Activated B cell treated with CpG ODN at 0.5 μM for 24 hours (primary cell): ENCODE data around the gene RTN3. TPM values are rescaled to one million over a fixed set of nuclear protein-coding genes. Genes with fewer than 3 reads are reported as not detected.

Source experiments
- ATAC-seq: fragments of 200-7000 bp; cut with Tn5 transposase; one replicate; pipeline ENCODE4 v1.10.0; 2021; ENCODE audit warnings: low read depth, mild to moderate bottlenecking, moderate library complexity
- CTCF ChIA-PET: fragments of 350-600 bp; sonication (Branson Sonifier 250); formaldehyde crosslinking; loops from one replicate; lab custom pipeline; 2021; ENCODE audit warnings: antibody characterized with exemption; lab: Charles Lee
- POLR2A ChIA-PET: fragments of 350-600 bp; sonication (Branson Sonifier 250); formaldehyde crosslinking; loops from one replicate; lab custom pipeline; 2021; ENCODE audit warnings: antibody characterized with exemption; lab: Charles Lee
- DNase-seq: peaks from one replicate; pipeline ENCODE4 v3.0.0; 2022
- H3K27ac Mint-ChIP-seq: one replicate; pipeline ENCODE4 v1.8.0; 2020; ENCODE audit warnings: mixed read lengths
- H3K27me3 Mint-ChIP-seq: one replicate; pipeline ENCODE4 v1.8.0; 2021; ENCODE audit warnings: mixed read lengths
- H3K36me3 Mint-ChIP-seq: one replicate; pipeline ENCODE4 v1.8.0; 2021; ENCODE audit warnings: low read depth, mixed read lengths
- H3K4me1 Mint-ChIP-seq: one replicate; pipeline ENCODE4 v1.8.0; 2021; ENCODE audit warnings: mixed read lengths
- H3K4me3 Mint-ChIP-seq: one replicate; pipeline ENCODE4 v1.8.0; 2020; ENCODE audit warnings: mild to moderate bottlenecking, mixed read lengths
- H3K9me3 Mint-ChIP-seq: one replicate; pipeline ENCODE4 v1.8.0; 2020; ENCODE audit warnings: mixed read lengths
- CTCF ChIP-seq: fragments of 200-600 bp; IDR thresholded peaks from one replicate; pipeline ENCODE4 v1.8.0; 2022; ENCODE audit warnings: antibody characterized with exemption, mild to moderate bottlenecking
- intact Hi-C: fragments of 100-400 bp; cut with micrococcal nuclease; formaldehyde crosslinking; loops from one replicate; pipeline ENCODE4 v1.15.1; 2024
- total RNA-seq: library from RNA; stranded (reverse); gene quantifications from 2 replicates; pipeline ENCODE4 v1.2.3, GENCODE V29; 2022

RTN3 gene
- total RNA-seq, 1 donor from 2014 or later = 18.5 TPM

GRCh38 chr11:63762654-63763495, 81.6 kb downstream of the RTN3 start:
- no peak for DNase-seq
- H3K9me3 Mint-ChIP-seq = no peaks in the 10 kb centered on the region
- H3K36me3 Mint-ChIP-seq = peaks cover 14% of the 10 kb centered on the region
- no peak for TF ChIP-seq CTCF
- CTCF ChIA-PET = no interaction called here
- H3K27me3 Mint-ChIP-seq = no peaks in the 10 kb centered on the region
- no peak overlapping the region for H3K27ac Mint-ChIP-seq
- H3K4me1 Mint-ChIP-seq = peaks cover 7% of the 10 kb centered on the region
- no peak overlapping the region for H3K4me3 Mint-ChIP-seq
- intact Hi-C loops = no loop called here
- ATAC-seq = no peak
- POLR2A ChIA-PET = no interaction called here

- TF ChIP-seq CTCF = no peak
- H3K9me3 Mint-ChIP-seq = no peaks in the 10 kb centered on the region
- H3K36me3 Mint-ChIP-seq = peaks cover 11% of the 10 kb centered on the region
- DNase-seq = no peak
- H3K27ac Mint-ChIP-seq = no peak overlapping the region
- H3K27me3 Mint-ChIP-seq = no peaks in the 10 kb centered on the region
- POLR2A ChIA-PET = no interaction called here
- no peak for ATAC-seq
- H3K4me1 Mint-ChIP-seq = peaks cover 7% of the 10 kb centered on the region
- H3K4me3 Mint-ChIP-seq = no peak overlapping the region
- intact Hi-C loops = no loop called here
- CTCF ChIA-PET = no interaction called here
Observed at GRCh38 chr11:63763496-63764339, 82.4 kb downstream of the RTN3 start.

- peaks cover 7% of the 10 kb centered on the region for H3K4me1 Mint-ChIP-seq
- TF ChIP-seq CTCF = no peak
- no peak overlapping the region for H3K27ac Mint-ChIP-seq
- no peaks in the 10 kb centered on the region for H3K9me3 Mint-ChIP-seq
- no peaks in the 10 kb centered on the region for H3K27me3 Mint-ChIP-seq
- H3K4me3 Mint-ChIP-seq = no peak overlapping the region
- CTCF ChIA-PET = no interaction called here
- H3K36me3 Mint-ChIP-seq = peaks cover 8% of the 10 kb centered on the region
- POLR2A ChIA-PET = no interaction called here
- DNase-seq (no peak), ATAC-seq (no peak)
- intact Hi-C loops = no loop called here
Observed at GRCh38 chr11:63764340-63764678, 83.0 kb downstream of the RTN3 start.

GRCh38 chr11:63764679-63765647, 83.7 kb downstream of the RTN3 start:
- Mint-ChIP-seq H3K4me1 (peaks cover 10% of the 10 kb centered on the region), H3K36me3 (peaks cover 5% of the 10 kb centered on the region), H3K27ac (no peak overlapping the region), H3K9me3 (no peaks in the 10 kb centered on the region), H3K4me3 (no peak overlapping the region), H3K27me3 (no peaks in the 10 kb centered on the region)
- TF ChIP-seq CTCF = no peak
- DNase-seq (no peak), ATAC-seq (no peak)
- intact Hi-C loops = loop anchor here (5.0 kb wide), 2 partner anchors 402 to 537 kb away; partner anchors contain the start of genes CATSPERZ and MACROD1
- ChIA-PET POLR2A (no interaction called here), CTCF (interaction anchor here (0.9 to 1.3 kb wide), 2 partner anchors 94 to 181 kb away, joined by 3 to 4 read pairs; partner anchors contain the start of gene ATL3)
